ENCODE measurements around the gene LAMB3.

Gene LAMB3

GRCh38 chr1:209661071-209661470 lies 8.8 kb upstream of the LAMB3 start:
- no peak for DNase-seq (ENCODE audit: low read depth)

- no peak for DNase-seq (ENCODE audit: low read depth)
Measured at GRCh38 chr1:209659909-209660308, 7.7 kb upstream of the LAMB3 start.

- no peak for DNase-seq (ENCODE audit: low read depth)
Measured at GRCh38 chr1:209657918-209658317, 5.7 kb upstream of the LAMB3 start.

- DNase-seq (ENCODE audit: low read depth) = no peak
Measured at GRCh38 chr1:209657140-209657879, 5.1 kb upstream of the LAMB3 start.

GRCh38 chr1:209655411-209656231 lies 3.4 kb upstream of the LAMB3 start:
- no peak for DNase-seq (ENCODE audit: low read depth)

GRCh38 chr1:209653915-209654351 lies 1.7 kb upstream of the LAMB3 start:
- no peak for DNase-seq (ENCODE audit: low read depth)

- no peak for DNase-seq (ENCODE audit: low read depth)
Measured at GRCh38 chr1:209652873-209653401, 712 bp upstream of the LAMB3 start.

- DNase-seq (ENCODE audit: low read depth) = no peak
Measured at GRCh38 chr1:209651138-209651587, 1.1 kb downstream of the LAMB3 start.

- no peak for DNase-seq (ENCODE audit: low read depth)
Measured at GRCh38 chr1:209650454-209650853, 1.8 kb downstream of the LAMB3 start.

GRCh38 chr1:209648931-209649776 lies 3.1 kb downstream of the LAMB3 start:
- DNase-seq (ENCODE audit: low read depth) = no peak

- DNase-seq (ENCODE audit: low read depth) = no peak
Measured at GRCh38 chr1:209648346-209648745, 3.9 kb downstream of the LAMB3 start.

GRCh38 chr1:209647156-209647555 lies 5.1 kb downstream of the LAMB3 start:
- no peak for DNase-seq (ENCODE audit: low read depth)

- DNase-seq (ENCODE audit: low read depth) = no peak
Measured at GRCh38 chr1:209646558-209646957, 5.7 kb downstream of the LAMB3 start.

GRCh38 chr1:209645574-209646452 lies 6.4 kb downstream of the LAMB3 start:
- no peak for DNase-seq (ENCODE audit: low read depth)

- DNase-seq (ENCODE audit: low read depth) = no peak
Measured at GRCh38 chr1:209643285-209644020, 8.8 kb downstream of the LAMB3 start.

- DNase-seq (ENCODE audit: low read depth) = no peak
Measured at GRCh38 chr1:209642816-209643215, 9.4 kb downstream of the LAMB3 start.

GRCh38 chr1:209641832-209642172 lies 10.4 kb downstream of the LAMB3 start:
- no peak for DNase-seq (ENCODE audit: low read depth)

- no peak for DNase-seq (ENCODE audit: low read depth)
Measured at GRCh38 chr1:209635850-209636249, 16.4 kb downstream of the LAMB3 start.

- DNase-seq (ENCODE audit: low read depth) = no peak
Measured at GRCh38 chr1:209634005-209634737, 18.1 kb downstream of the LAMB3 start.

All from T follicular helper cell (primary cell).